22Rv1 (cell line): ENCODE measurements around the gene YEATS4.
A peak's percentile ranks its signal among the peaks of the same experiment; 100 is the strongest.
"Not testable (repeated sequence)": the region's sequence is repeated elsewhere in the genome, so short reads cannot be mapped to it uniquely, and the experiment has no call there.

ENCODE experiments used
- H3K27ac ChIP-seq: fragments of 450-650 bp; 2 replicates; pipeline ENCODE4 v1.5.1; 2017
- ZFX ChIP-seq: fragments of 450-650 bp; IDR thresholded peaks from 2 replicates; pipeline ENCODE4 v1.6.1; 2017; ENCODE audit warnings: antibody characterized with exemption, borderline replicate concordance
- TF ChIP-seq, protein P1 (sequence below): fragments of 450-650 bp; IDR thresholded peaks from 2 replicates; pipeline ENCODE4 v1.5.1; 2017; ENCODE audit warnings: mild to moderate bottlenecking

The YEATS4 gene

DNA sequence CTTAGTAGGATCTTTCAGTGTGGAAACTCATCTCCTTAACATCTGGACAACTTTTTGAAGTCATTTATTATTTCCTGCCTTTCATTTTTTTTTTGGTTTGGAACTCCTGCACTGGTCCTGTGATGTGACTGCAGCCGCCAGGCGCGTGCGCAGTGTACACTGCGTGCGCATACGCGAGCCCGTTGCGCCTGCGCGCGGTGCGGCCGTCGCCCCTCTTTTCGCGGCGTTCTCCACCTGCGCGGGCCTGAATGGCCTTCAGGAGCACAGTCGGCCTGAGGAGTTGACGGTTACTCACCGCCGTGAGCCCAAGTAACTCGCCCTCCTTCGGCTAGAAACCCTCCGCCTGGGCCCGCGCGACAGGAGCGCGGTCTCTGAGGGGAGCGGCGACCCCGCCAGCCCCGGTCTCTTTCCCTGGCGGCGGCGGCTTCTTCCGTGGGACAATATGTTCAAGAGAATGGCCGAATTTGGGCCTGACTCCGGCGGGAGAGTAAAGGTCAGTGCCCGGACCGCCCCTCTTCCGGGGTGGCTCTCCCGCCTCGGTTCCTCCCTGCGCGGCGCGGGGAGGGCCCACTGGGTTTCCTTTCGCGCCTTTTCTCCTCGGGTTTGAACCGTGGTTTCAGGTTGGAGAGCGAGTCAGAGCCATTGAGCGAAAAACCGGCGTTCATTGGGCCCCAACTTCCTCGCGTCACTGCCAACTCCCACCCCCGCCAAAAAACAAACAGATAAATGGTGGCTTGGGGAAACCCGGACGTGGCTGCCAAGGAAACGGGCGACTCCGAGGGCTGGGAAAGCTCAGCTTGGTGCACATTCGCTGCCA is at the start of gene YEATS4:
YEATS4 (plus strand) TSS at position 213 of the 817 bp plus-strand sequence; CDS start at position 443, 230 bp downstream.
- TF ChIP-seq ZFX: no peak
- TF ChIP-seq, protein P1, sequence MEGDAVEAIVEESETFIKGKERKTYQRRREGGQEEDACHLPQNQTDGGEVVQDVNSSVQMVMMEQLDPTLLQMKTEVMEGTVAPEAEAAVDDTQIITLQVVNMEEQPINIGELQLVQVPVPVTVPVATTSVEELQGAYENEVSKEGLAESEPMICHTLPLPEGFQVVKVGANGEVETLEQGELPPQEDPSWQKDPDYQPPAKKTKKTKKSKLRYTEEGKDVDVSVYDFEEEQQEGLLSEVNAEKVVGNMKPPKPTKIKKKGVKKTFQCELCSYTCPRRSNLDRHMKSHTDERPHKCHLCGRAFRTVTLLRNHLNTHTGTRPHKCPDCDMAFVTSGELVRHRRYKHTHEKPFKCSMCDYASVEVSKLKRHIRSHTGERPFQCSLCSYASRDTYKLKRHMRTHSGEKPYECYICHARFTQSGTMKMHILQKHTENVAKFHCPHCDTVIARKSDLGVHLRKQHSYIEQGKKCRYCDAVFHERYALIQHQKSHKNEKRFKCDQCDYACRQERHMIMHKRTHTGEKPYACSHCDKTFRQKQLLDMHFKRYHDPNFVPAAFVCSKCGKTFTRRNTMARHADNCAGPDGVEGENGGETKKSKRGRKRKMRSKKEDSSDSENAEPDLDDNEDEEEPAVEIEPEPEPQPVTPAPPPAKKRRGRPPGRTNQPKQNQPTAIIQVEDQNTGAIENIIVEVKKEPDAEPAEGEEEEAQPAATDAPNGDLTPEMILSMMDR: no peak

DNA sequence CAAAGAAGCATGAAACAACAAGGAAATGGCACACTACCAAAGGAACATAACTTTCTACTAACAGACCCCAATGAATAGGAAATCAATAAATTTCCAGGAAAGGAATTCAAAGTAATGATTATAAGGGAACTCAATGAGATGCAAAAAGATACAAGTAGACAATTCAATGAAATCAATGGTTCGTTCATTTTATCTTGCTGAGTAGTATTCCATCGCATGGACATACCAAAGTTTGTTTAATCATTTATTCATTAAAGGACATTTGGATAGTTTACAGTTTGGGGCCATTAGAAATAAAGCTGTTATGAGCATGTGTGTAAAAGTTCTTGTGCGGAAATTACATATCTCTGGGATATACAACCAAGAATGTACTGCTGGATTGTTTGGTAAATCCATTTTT is 46.3 kb upstream of the YEATS4 start:
- TF ChIP-seq, protein P1: no peak
- no peak for TF ChIP-seq ZFX
- no peak overlapping the region for H3K27ac ChIP-seq

More for the DNA sequence above, at the start of gene YEATS4:
- peak within 1 kb of the TSS; percentile 99 for H3K27ac ChIP-seq

DNA sequence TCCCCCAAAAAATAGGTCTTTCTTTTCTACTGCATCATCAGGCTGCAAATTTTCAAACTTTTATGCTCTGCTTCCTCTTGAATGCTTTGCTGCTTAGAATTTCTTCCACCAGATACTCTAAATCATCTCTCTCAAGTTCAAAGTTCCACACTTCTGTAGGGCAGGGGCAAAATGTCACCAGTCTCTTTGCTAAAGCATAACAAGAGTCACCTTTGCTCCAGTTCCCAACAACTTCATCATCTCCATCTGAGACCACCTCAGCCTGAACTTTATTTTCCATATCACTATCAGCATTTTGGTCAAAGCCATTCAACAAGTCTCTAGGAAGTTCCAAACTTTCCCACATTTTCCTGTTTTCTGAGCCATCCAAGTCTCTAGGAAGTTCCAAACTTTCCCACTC is 42.8 kb upstream of the YEATS4 start:
- not testable (repeated sequence) for H3K27ac ChIP-seq

DNA sequence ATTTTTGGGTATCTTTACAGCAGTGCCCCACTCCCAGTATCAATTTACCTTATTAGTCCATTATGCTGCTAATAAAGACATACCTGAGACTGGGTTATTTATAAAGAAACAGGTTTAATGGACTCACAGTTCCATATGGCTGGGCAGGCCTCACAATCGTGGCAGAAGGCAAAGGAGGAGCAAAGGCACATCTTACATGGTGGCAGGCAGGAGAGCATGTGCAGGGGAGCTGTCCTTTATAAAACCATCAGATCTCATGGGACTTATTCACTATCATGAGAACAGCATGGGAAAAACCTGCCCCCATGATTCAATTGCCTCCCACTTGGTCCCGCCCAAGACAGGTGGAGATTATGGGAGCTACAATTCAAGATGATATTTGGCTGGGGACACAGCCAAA is 42.3 kb upstream of the YEATS4 start:
- H3K27ac ChIP-seq: not testable (repeated sequence)

DNA sequence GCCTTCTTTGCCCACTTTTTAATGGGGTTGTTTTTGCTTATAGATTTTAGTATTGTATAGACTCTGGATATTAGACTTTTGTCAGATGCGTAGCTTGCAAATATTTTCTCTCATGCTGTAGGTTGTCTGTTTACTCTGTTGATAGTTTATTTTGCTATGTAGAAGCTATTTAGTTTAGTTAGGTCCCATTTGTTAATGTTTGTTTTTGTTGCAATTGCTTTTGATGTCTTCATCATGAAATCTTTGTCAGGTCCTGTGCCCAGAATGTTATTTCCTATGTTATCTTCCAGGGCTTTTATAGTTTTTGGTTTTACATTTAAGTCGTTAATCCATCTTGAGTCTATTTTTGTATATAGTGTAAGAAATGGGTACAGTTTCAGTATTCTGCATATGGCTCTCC is 41.3 kb upstream of the YEATS4 start:
- no peak overlapping the region for H3K27ac ChIP-seq
- no peak for TF ChIP-seq ZFX
- TF ChIP-seq, protein P1: no peak

DNA sequence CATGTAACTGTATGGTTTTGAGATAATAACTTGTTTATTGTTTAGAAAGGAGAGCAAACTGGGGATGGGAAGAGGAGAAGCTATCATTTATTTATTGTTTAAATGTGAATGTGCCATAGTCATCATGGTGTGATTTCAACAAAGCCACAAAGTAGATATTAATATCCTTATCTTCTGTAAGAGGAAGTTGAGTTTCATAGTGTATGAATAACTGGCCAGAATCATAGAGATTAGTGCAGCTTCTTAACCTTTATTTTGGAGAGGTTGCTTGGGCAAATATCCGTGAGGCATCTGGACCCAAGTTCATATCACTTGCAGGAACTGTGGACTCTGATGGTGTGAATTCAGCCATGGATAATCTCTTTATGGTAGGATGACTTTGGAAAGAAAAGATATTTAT is 38.2 kb upstream of the YEATS4 start:
- no peak overlapping the region for H3K27ac ChIP-seq
- no peak for TF ChIP-seq ZFX

DNA sequence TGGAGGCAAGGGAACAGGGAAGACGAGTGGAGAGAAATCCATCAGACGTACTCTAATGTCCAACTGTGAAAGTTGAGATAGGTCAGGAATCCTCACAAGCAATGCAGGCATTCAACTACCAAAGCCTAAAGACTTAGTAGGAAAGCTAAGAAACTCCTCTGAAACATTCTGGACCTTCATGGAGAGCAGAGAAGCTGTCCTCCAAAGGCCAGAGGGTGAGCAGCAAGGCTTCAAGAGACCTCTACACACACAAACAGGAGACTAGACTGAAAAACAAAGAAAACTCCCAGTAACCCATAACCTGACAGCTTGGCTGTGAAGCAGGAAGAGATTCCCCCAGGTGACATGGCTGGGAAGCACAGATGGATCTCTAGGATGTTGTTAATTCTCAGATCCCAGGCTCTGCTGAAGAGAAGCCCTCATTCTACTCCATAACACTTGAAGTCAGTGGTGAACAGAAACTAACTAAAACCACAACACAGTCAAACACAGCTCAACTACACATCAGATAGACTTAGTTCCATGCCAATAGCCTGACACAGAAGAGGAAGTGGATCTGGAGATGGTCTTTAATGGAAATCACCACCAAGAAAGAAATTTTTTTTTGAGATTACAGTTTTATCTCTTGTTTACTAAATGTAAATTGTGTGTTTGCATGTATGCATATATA is 34.6 kb upstream of the YEATS4 start:
- H3K27ac ChIP-seq: no peak overlapping the region
- TF ChIP-seq ZFX: no peak
- TF ChIP-seq, protein P1: no peak

DNA sequence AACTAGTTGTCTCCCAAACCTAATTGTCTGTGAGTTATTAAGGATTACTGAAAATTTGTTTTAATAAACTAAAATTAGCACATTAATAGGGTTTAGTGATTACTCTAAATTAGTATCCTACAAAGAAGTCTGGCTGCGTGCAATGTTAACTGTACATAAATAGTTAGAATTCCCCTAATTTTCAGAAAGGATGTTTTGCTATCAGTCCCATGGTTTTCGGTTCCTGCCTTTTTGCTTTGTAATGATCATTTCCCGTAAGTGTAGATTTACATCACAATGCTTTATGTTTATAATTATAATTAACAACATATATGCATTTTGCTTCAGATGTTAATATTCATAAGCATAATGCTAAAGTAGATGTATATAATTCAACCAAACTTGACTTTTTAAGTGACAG is 31.1 kb upstream of the YEATS4 start:
- TF ChIP-seq, protein P1: no peak
- no peak for TF ChIP-seq ZFX
- H3K27ac ChIP-seq: no peak overlapping the region
